ENCODE data around the gene NCAPD3. TPM values are rescaled to one million over a fixed set of nuclear protein-coding genes. Genes with fewer than 3 reads are reported as not detected.

Gene NCAPD3
- total RNA-seq, 1 experiment from 2014 or later = 52.2 TPM

- Histone ChIP-seq H3K27me3 (ENCODE audit: insufficient read depth, low read length) (no peaks in the 10 kb centered on the region), H2BK20ac (ENCODE audit: low read depth, low read length, poor library complexity, severe bottlenecking) (no peak overlapping the region), H4K20me1 (ENCODE audit: control insufficient read depth, insufficient read depth, insufficient read length) (no peaks in the 10 kb centered on the region), H3K27ac (ENCODE audit: insufficient read length, low read depth, low read length) (no peak overlapping the region), H3K56ac (ENCODE audit: insufficient read length, low read depth, low read length) (no peak overlapping the region), H4K91ac (ENCODE audit: insufficient read length, low read depth, low read length) (no peak overlapping the region), H4K8ac (replicated peaks; ENCODE audit: insufficient read length, low read depth, low read length) (no peak overlapping the region), H3K79me1 (ENCODE audit: insufficient read depth, low read depth, low read length, poor library complexity, severe bottlenecking) (no peaks in the 10 kb centered on the region), H3K9ac (ENCODE audit: extremely low read depth, insufficient read length, low read length) (no peak overlapping the region), H3T11ph (ENCODE audit: low read length) (no peak overlapping the region), H2BK15ac (ENCODE audit: low read depth, low read length) (no peak overlapping the region), H3K4me1 (ENCODE audit: insufficient read depth, low read length) (peaks cover 14% of the 10 kb centered on the region; the same call in 1 of the 2 replicates), H3K4ac (ENCODE audit: low read depth, low read length) (no peak overlapping the region), H3K79me2 (ENCODE audit: insufficient read depth, low read length) (no peaks in the 10 kb centered on the region; the same call in 1 of the 2 replicates), H3K18ac (ENCODE audit: insufficient read length, low read depth, low read length) (no peak overlapping the region), H2BK12ac (ENCODE audit: insufficient read length, low read depth, low read length) (no peak overlapping the region), H2AFZ (ENCODE audit: low read length) (no peak overlapping the region), H3K14ac (ENCODE audit: insufficient read depth, low read length) (no peak overlapping the region), H3K23ac (ENCODE audit: insufficient read length, low read depth, low read length) (no peak overlapping the region), H3K9me3 (ENCODE audit: control insufficient read depth, low read depth, low read length) (no peaks in the 10 kb centered on the region), H2AK5ac (ENCODE audit: insufficient read length, low read length) (no peak overlapping the region), H3K4me2 (ENCODE audit: insufficient read depth, insufficient read length, low read length) (no peak overlapping the region), H4K5ac (ENCODE audit: insufficient read length, low read depth, low read length) (no peak overlapping the region), H3K23me2 (ENCODE audit: insufficient read length, low read depth, low read length, poor library complexity, severe bottlenecking) (no peaks in the 10 kb centered on the region), H2BK5ac (ENCODE audit: insufficient read length, low read length) (no peak overlapping the region), H2BK120ac (ENCODE audit: low read depth, low read length, poor library complexity, severe bottlenecking) (no peak overlapping the region)
- peak overlapping the region in 2 of 3 experiments; percentile 28 to 89; a peak in 4 of 7 replicates for H3K27ac Mint-ChIP-seq
- H3K9me3 Mint-ChIP-seq = no peaks in the 10 kb centered on the region
- no peaks in the 10 kb centered on the region for H3K27me3 Mint-ChIP-seq (ENCODE audit: low read depth)
- TF ChIP-seq CTCF (conservative IDR thresholded peaks at IDR 0.05) = no peak
- no CpG with 5 or more reads among the region's 7 CpGs for WGBS (ENCODE audit: extremely low coverage, insufficient read length, low lambda C conversion rate)
- DNase-seq = no peak
- peaks cover 9 to 42% (median 30%) of the 10 kb centered on the region in 3 experiments; a peak in 5 of 7 replicates for H3K36me3 Mint-ChIP-seq (ENCODE audit: insufficient read depth in 1 of 3, low read depth in 3 of 3)
- H3K4me3 Mint-ChIP-seq = no peak overlapping the region
- H3K4me1 Mint-ChIP-seq = peaks cover 27 to 31% of the 10 kb centered on the region in 2 experiments
These were observed 41.4 kb upstream of the NCAPD3 start for GRCh38 chr11:134264966-134265764.
